Hepatic stellate cell (primary cell): ENCODE results near the gene TTC7B.

Experiments used
- DNase-seq: peaks from one replicate; pipeline ENCODE4 v3.0.0; 2011; ENCODE audit warnings: low spot score

Gene TTC7B

DNA sequence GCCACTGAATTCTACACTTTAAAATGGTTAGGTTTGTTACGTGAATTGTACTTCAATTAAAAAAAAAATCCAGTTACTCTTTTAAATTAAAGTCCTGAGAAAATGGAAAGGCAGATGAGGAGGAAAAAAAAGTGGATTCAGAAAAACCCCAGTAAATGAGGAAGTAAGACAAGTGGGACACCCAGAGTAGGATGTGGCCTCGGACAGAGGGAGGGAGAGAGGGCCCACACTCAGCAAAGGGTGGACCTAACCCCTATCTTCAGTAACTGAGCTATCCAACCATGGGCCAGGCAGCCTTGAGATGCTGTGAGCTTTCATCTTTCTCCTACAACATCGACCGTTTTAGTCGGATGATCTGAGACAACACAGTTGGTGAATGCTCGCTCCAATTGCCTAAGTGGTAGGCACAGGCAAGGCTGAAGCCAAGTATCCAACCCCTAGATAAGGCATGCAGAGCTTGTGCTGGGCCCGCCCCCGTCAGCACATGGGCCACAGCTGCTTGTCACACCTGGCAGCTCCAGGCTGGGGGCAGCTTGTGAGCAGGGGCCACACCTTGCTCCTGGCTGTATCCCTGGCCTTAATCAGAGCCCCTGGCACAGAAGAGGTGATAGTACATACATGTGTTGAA lies 142.1 kb downstream of the TTC7B start:
- DNase-seq = no peak

DNA sequence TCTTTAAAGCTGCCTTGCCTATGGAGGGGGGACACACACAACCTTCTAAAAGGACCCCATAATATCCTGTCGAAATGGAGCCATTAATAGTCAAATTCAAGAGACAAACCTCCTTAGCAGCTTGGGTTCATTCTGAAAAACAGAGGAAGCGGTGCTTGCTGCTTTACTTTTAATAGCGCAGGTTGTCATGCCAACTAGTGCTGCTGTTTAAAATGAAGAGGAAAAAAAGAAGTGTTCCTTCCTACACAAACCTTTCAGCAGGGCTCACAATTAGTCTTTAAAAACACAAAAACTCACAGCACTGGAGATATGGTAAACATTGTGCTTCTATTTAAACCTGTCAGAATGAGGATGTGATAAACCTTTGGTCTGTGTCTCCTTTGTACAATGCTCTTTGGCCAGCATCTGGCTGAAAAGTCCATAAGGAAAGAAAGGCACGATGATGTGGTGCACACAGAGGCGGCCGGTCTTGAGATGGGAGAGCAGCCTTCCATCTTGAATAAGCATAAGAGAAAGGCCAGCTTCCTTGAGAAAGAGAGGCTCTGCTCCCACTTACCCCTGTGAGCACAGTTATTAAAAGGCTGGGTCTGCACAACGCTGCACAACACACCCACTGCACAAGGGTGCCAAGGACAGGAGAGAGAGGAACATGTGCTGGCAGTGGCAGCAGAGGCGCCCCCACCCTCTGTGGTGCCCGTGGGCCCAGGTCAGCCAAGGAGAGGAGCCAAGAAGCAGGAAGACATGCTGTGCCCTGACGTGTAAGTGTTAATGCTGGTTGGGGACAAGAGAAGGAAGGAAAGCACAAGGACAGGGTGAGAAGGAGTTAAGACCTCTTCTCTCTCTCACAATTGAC lies 144.6 kb downstream of the TTC7B start:
- no peak for DNase-seq

DNA sequence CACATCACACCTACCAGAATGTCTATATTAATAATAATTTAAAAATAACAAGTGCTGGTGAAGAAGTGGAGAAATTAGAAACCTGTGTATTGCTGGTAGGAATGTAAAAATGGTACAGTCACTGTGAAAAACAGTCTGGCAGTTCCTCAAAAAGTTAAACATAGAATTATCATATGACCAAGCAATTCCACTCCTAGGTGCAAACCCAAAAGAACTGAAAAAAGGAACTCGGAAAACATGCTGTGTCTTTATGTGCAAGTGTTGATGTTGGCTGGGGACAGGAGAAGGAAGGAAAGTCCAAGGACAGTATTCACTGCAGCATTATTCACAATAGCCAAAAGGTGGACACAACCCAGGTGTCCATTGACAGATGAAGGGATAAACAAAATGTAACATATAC lies 146.5 kb downstream of the TTC7B start:
- DNase-seq = no peak

DNA sequence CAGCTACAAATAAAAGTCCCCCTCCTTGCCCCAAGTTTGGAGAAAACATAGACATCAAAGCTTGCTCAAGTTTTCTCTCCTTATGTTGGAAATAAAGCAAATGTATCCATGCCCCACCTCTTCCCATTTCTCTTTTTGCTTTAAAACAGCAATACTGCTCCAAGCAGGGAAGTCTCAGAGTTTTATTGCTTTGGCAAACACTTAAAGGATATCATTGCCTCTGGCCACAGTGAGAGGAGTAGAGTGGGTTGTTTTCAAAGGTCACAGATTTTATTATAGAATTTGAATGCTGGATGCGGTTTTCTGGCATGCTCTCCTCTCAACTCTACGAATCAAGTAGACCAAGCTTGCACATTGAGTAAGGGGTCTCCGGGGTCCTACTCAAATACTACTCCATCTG lies 149.7 kb downstream of the TTC7B start:
- DNase-seq = no peak

DNA sequence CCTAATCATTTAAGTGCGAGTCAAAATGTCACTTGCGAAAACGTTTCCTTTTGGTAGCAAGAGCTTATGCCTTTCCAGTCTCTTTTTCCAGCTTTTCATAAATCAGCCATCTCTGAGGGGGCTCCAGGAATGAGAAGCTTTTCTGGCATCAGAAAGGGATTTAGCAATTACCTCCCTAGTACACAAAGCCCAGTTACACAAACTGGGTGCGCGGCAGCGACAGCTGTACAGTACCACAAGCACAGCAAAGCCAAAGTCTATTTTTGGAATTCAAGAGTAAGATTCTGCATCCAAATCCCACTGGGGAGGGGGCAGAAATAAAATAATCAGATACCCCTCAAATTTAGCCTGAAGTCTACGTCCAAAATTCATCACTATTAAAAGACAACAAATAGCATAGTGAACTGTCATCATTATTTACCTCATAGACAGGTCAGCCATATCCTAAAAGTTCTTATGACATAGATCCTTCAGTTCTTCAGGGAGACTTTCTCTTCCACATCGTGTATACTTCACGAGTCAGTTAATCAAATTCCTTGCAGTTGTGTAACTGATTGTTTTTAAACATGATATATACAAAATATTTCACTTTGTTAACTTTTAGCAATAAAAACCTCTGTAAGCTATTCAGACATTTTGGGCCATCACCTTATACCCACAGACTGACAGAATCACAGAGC lies 150.8 kb downstream of the TTC7B start:
- DNase-seq = no peak

DNA sequence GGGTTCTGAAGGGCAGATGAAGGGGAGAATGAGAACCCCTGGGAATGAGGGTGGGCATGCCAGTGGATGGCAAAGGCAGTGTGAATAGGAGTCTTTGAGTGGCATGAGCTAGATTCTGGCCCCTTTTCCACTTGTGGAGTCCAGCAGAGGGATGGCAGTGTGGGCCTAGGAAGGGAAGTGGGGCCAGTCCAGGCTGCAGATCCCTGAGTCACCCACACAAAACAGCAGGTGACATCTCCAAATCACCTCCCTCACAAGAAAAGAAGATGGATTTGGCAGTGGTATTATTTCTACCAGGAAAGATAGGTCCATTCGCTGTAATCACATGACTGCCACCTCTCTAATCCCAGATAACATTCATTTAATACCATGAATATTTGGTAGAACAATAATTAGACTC lies 151.3 kb downstream of the TTC7B start:
- no peak for DNase-seq

DNA sequence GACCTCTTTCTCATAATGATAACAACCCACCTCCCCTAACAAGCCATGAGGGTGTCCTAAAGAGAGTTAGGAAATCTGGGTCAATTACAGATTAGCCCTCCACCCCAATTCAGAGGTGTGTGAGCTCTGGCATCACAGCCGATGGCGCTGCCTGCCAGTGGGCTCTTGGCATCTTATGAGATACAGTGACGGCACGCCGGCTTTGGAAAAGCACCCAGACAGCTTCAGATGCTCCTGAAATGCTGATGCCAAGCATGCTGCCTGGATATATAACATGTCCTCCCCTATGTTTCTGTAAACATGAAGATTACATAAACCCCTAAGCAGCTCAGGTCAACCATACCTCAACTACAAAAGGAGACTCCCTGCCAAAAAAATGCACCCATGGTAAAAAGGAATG lies 152.6 kb downstream of the TTC7B start:
- DNase-seq = no peak

DNA sequence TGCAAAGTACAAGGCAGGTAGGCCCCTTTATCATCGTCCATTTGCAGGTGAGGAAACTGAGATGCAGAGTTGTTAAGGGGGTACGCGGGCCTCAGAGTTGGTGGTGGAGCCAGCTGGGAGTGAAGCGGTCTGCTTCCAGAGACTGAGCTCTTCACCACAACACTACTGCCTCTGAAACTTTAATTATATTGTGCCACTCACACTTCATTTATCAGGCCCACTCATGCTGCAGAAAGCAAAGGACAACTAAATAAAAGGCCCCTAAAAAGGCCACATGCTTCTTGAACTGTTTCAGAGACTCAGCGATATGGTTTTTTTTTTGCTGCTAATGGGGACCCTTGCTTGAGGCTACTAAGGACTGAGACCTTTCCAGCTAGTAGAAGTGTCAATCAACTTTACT lies 153.1 kb downstream of the TTC7B start:
- DNase-seq = no peak

DNA sequence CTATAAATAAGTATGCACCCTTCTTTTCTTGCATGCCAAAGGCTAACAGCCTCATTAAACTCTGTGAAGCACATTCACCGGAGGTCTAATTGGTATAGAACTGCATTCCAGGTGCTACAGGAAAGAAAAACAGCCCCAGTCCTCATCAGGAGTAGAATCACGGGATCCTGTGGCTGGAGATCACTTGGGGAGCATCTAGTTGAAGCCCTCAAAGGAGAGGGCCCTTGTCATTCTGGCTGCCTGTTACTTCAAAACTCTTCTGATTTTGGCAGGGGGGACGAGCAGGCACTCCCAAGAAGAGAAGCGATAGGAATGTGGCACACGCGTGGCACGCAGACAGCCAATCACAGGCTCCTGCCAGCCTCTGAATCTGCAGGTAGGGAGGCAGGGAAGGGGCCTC lies 154.4 kb downstream of the TTC7B start:
- DNase-seq = no peak

DNA sequence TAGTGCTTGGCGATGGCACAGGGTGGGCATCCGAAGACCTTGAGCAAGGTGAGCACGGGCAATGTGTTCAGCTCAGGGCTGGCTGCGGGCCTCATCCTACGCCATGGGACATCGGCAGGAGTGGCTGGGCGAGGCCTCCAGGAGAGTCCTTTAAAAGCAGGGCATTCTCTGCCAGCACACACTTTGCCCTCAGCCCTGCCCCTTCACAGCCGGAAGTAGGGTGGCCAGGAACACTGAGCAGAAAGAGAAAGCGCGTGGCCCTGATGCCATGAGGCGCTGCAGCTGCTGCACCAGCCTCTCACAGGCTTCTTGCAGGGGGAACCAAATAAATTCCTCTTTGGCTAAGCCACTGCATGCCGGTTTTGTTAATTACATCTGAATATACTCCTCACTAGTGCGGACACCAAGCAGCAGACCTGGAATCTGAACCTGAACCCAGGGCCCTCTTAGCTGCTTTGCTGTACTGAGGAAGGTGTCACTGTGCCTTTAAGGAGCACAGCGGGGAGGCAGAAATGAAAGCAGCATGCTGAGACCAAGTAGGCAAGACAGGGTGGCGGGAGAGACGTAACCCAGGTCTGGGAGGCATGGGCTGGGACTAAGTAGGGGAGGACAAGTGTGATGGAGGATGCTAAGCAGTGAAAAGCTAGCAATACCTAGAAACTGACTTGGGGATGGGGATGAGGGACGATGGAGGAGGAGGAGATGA lies 155.2 kb downstream of the TTC7B start:
- no peak for DNase-seq

DNA sequence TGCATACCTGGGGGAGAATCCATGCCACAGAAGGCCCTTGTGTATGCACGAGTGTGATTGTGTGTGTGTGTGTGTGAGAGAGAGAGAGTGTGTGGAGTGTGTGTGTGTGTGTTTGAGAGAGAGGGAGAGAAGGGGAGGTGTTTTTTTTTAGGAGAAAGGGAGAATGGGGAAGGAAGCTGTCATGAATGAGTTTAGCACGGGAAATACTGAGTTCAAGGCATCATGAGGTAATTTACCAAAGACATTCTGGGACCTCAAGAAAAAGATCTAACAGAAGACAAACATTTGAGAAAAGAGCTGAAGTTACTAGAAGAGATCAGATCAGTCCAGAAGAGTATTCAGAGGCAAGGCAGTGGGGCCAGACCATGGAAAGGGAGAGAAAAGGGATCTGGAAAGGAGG lies 157.1 kb downstream of the TTC7B start:
- no peak for DNase-seq

DNA sequence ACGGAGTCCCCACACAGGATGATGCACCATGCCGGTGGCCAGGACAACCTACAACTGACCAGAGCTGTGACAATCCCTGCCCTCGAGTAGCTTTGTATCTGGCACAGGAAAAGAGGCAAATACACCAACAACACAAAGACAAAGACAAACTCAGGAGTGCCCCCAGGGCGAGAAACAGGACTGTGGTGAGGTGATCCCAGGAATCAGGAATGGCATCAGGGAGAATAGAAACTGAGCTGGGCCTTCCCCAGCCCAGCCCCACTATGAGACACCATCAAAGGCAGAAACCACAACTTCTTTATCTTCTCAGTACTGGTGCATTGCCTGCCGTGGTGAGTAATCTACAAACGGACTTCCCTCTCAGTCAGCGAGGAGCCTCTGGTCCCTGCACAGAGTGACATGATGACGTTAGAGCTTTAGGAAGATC lies 157.7 kb downstream of the TTC7B start:
- DNase-seq = peak; percentile 61

DNA sequence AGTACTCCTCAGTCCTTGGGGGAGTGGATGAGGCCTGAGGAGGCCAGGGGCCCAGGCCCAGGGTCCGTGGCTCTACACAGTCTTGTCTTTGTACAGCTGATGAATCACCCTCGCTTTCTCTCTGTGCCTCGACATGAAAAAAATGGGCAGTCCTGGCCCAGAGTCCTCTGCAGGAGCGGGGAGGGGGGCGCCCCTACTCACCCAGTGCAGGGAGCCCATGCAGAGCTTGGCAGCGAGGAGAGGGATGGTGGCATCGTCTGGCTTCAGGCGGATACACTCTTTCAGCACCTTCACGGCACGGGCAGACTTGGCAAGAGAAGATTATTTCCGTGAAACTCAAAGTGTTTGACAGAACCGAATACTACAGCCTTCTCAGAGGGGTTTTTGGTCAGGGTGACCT lies 159.3 kb downstream of the TTC7B start:
- DNase-seq = no peak

DNA sequence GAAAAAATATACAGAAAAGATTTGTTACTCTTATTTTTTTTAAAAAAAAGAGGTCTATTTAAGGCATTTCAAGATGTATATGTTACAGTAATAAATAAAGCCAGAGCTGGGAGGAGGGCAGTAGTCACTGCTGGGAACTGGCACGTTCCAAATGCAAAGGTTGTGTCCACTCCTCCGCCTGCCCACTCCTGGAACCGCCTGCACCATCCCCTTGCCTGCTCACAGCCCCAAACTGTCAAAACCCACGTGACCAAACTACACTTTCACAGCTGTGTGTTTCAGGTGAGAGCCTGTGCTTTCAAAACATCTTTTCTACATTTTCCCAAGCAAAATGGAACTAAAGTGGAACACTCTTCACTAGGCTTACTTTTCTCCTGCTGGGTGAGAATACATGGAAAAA lies 160.4 kb downstream of the TTC7B start:
- DNase-seq = no peak

DNA sequence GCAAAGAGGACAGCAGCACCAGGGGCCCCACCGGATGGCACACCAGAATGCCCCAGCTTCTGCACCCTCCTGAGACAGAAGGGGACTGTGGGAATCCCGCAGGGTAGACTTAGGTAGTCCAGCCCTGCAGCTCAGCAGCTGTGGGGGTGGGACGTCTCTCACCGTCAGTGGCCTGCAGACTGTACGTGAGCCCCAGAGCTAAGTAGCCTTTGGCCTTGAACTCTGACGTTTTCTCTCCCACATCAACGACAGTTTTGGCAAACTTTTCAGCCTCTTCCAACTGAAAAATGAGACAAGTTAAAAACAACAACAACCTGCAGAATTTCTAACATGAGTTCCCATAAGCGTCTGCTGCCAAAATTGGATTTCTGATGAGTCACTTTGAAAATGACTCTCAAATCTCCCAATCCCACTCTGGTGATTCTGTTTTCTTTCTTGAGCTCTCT lies 161.4 kb downstream of the TTC7B start:
- peak; percentile 38 for DNase-seq

DNA sequence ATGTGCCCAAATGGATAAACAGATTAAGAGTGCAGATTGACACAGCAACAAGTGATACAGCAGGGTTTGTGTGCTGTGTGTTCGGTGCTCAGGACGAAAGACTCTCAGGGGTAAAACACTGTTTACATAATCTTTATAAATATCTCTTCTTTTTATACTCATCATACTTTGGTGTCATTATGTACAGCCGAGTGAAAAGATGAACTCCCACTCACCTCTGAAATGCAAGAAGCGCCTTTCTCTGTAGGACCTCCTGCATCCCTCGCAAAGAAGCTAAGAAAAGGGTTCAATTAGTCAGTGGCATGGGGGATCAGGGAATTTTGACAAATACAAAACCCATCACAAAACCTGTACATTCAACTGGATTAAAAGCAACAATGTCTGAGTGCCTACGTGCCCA lies 163.6 kb downstream of the TTC7B start:
- no peak for DNase-seq

DNA sequence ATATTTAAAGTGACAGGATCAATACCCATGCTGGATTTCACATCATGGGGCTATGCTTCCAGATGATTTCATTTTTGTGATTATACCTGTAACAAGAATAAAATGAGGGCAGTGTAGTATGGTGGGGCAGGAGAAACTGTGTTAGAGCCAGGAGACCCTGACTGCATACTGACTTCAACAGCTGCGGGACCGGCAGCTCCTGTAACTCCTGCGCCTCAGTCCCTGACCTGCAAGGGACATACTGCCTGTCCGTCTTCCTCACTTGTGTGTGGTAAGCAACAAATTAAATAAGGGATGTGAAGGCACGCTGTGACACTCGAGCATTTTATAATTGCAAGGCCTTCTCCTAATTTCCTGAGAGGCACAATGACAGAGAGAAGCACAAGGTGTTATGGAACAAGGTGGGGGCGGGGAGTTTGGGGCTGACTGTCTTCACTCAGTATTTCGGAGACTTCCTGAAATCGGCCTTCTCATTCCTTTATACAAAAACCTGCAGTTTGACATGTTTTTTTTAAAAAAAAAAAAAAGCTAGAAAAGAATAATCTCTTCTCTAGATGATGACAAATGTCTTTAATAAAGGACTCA lies 164.2 kb downstream of the TTC7B start:
- no peak for DNase-seq

DNA sequence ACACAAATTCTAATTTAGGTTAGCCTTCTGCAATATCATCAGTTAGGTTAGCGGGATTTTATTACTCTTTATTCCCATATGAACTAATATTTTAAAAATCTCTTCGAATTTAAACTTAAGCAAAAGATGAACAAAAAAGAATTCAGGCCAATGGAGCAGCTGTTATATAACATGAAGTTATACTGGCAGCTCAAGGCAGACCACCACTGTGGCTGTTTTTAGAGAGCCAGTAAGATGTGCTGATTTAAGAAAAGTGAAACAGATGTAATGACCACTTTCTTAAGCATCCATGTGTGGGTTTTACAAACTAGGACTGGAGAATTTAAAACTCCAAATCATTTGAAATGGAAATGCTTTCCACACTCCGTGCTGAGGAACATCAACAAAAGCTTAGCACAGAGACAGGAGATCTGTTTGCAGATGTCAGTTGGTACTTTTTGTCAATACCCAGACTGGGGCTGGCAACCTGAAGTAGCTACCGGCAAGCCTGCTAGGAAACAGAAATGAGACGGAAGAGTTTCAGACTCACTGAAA lies 164.9 kb downstream of the TTC7B start:
- no peak for DNase-seq

DNA sequence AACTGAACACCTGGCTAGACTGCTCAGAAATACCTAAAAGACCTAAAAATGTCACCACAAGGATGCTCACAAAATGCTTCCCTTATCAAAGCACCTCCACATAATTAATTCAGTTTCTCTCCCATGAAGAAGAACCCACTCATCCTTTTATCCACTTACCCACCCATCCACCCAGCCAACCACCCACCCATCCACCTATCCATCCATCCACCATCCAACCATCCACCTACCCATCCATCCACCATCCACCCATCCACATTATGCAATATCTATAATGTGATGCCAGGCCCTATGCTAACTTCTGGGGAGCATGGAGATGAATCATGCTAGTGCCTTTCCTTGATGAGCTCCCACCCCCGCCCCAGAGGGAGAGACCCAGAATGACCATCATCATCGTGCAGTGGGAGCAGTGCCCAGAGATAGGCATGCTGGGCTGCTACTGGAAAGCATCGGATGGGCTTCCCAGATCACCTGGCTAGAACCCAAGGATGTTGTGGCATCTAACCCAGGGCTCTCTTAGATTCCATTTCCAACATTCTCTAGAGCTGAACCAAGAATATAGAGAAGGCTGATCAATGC lies 166.6 kb downstream of the TTC7B start:
- DNase-seq = no peak

DNA sequence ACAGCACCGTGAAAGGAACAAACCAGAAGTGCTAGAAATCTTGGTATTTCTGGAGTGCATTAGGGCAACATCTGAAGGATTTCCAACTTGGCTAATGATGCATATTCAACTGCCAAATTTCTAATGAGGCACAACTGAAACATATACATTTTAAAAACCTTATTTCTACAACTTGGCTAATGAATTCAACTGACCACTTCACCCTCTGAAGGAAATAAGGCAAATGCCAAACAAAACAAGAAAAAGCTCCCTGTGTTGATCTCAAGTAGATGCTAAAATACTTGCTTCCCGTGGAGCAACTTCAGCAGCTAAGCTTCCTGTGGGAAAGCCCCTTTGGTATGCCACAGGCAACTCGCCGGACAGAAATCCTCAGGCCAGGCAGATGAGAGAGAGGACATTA lies 167.1 kb downstream of the TTC7B start:
- no peak for DNase-seq

DNA sequence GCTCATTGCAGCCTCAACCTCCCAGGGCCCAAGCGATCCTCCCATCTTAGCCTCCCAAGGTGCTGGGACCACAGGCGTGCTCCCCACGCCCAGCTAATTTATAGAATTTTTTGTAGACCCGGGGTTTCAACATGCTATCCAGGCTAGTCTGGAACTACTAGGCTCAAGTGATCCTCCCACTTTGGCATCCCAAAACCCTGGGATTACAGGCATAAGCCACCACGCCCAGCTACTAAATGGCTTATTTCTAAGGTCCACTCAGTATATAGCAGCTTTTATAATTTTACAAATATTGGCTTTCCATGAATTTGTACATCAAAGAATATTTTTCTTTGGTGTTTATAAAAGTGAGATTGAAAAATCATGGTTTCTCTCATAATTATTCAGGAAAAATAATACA lies 167.8 kb downstream of the TTC7B start:
- DNase-seq = no peak
